GM21381 (cell line): ENCODE measurements around the gene SCARB1.

Experiments
- ATAC-seq: cut with Tn5 transposase; IDR thresholded peaks from one replicate; pipeline ENCODE4 v1.9.1; 2021; ENCODE audit warnings: mild to moderate bottlenecking, moderate library complexity; ENCODE audit not compliant: unreplicated experiment

The SCARB1 gene

GRCh38 chr12:124844411-124845397 lies 19.0 kb downstream of the SCARB1 start:
- no peak for ATAC-seq

- ATAC-seq, result no peak
Measured at GRCh38 chr12:124842800-124843510, 20.7 kb downstream of the SCARB1 start.

- no peak for ATAC-seq
Measured at GRCh38 chr12:124842073-124842749, 21.5 kb downstream of the SCARB1 start.

- no peak for ATAC-seq
Measured at GRCh38 chr12:124841558-124841945, 22.1 kb downstream of the SCARB1 start.

- ATAC-seq, result no peak
Measured at GRCh38 chr12:124837958-124838803, 25.5 kb downstream of the SCARB1 start.

- no peak for ATAC-seq
Measured at GRCh38 chr12:124837249-124837897, 26.3 kb downstream of the SCARB1 start.

GRCh38 chr12:124836759-124837158 lies 26.9 kb downstream of the SCARB1 start:
- no peak for ATAC-seq

- no peak for ATAC-seq
Measured at GRCh38 chr12:124835656-124836410, 27.8 kb downstream of the SCARB1 start.

GRCh38 chr12:124834822-124835221 lies 28.8 kb downstream of the SCARB1 start:
- ATAC-seq, result no peak

GRCh38 chr12:124833693-124834122 lies 30.0 kb downstream of the SCARB1 start:
- ATAC-seq, result no peak

- ATAC-seq, result no peak
Measured at GRCh38 chr12:124832856-124833255, 30.8 kb downstream of the SCARB1 start.

GRCh38 chr12:124831590-124831989 lies 32.1 kb downstream of the SCARB1 start:
- ATAC-seq, result no peak

GRCh38 chr12:124830306-124830705 lies 33.4 kb downstream of the SCARB1 start:
- ATAC-seq, result no peak

GRCh38 chr12:124829708-124830304 lies 33.9 kb downstream of the SCARB1 start:
- ATAC-seq, result no peak

GRCh38 chr12:124829008-124829707 lies 34.5 kb downstream of the SCARB1 start:
- no peak for ATAC-seq

- ATAC-seq, result no peak
Measured at GRCh38 chr12:124828264-124829007, 35.2 kb downstream of the SCARB1 start.

GRCh38 chr12:124827588-124828184 lies 36.0 kb downstream of the SCARB1 start:
- ATAC-seq, result peak; percentile 53
